Measurements from ENCODE around the gene PATZ1. TPM values are rescaled to one million over a fixed set of nuclear protein-coding genes. Genes with fewer than 3 reads are reported as not detected.

PATZ1 gene
- total RNA-seq, 1 donor from 2014 or later = 18.4 TPM

GRCh38 chr22:31328544-31328960 lies 17.6 kb downstream of the PATZ1 start:
- peaks cover 0 to 70% of the 10 kb centered on the region in 2 donors for H3K36me3 ChIP-seq
- no peak overlapping the region for H3K27ac ChIP-seq
- TF ChIP-seq POLR2A (IDR thresholded peaks at IDR 0.05) (no peak), CTCF (IDR thresholded peaks at IDR 0.05) (no peak), POLR2AphosphoS5 (IDR thresholded peaks at IDR 0.05; ENCODE audit: insufficient read depth in 1 of 2, low read depth in 1 of 2) (no peak)
- intact Hi-C loops (cut with DNase I) = no loop called here
- H3K4me1 ChIP-seq = peaks cover 18% of the 10 kb centered on the region
- no peaks in the 10 kb centered on the region for H3K9me3 ChIP-seq
- H3K27me3 ChIP-seq = no peaks in the 10 kb centered on the region
- H3K4me3 ChIP-seq = no peak overlapping the region
- DNase-seq (ENCODE audit: extremely low spot score in 2 of 2) = no peak

GRCh38 chr22:31327806-31328543 lies 18.2 kb downstream of the PATZ1 start:
- no peak overlapping the region for H3K4me3 ChIP-seq
- intact Hi-C loops (cut with DNase I) = no loop called here
- H3K36me3 ChIP-seq = peaks cover 0 to 70% of the 10 kb centered on the region in 2 donors
- TF ChIP-seq CTCF (IDR thresholded peaks at IDR 0.05) (no peak), POLR2AphosphoS5 (IDR thresholded peaks at IDR 0.05; ENCODE audit: insufficient read depth in 1 of 2, low read depth in 1 of 2) (no peak), POLR2A (IDR thresholded peaks at IDR 0.05) (no peak)
- no peaks in the 10 kb centered on the region for H3K27me3 ChIP-seq
- no peaks in the 10 kb centered on the region for H3K9me3 ChIP-seq
- peaks cover 17% of the 10 kb centered on the region for H3K4me1 ChIP-seq
- no peak for DNase-seq (ENCODE audit: extremely low spot score in 2 of 2)
- H3K27ac ChIP-seq = no peak overlapping the region

- H3K27me3 ChIP-seq = no peaks in the 10 kb centered on the region
- TF ChIP-seq POLR2AphosphoS5 (IDR thresholded peaks at IDR 0.05; ENCODE audit: insufficient read depth in 1 of 2, low read depth in 1 of 2) = no peak
- no peak for TF ChIP-seq CTCF (IDR thresholded peaks at IDR 0.05)
- no peak for TF ChIP-seq POLR2A (IDR thresholded peaks at IDR 0.05)
- H3K4me1 ChIP-seq = peaks cover 17% of the 10 kb centered on the region
- peaks cover 0 to 59% of the 10 kb centered on the region in 2 donors for H3K36me3 ChIP-seq
- no peak overlapping the region for H3K27ac ChIP-seq
- intact Hi-C loops (cut with DNase I) = no loop called here
- no peak overlapping the region for H3K4me3 ChIP-seq
- DNase-seq (ENCODE audit: extremely low spot score in 2 of 2) = no peak
- no peaks in the 10 kb centered on the region for H3K9me3 ChIP-seq
Observed at GRCh38 chr22:31326877-31327276, 19.3 kb downstream of the PATZ1 start.

GRCh38 chr22:31323578-31324550 lies 22.3 kb downstream of the PATZ1 start:
- peaks cover 16% of the 10 kb centered on the region for H3K4me1 ChIP-seq
- H3K4me3 ChIP-seq = no peak overlapping the region
- H3K36me3 ChIP-seq = peaks cover 0 to 41% of the 10 kb centered on the region in 2 donors
- TF ChIP-seq POLR2AphosphoS5 (IDR thresholded peaks at IDR 0.05; ENCODE audit: insufficient read depth in 1 of 2, low read depth in 1 of 2) (no peak), POLR2A (IDR thresholded peaks at IDR 0.05) (no peak), CTCF (IDR thresholded peaks at IDR 0.05) (no peak)
- H3K27ac ChIP-seq = no peak overlapping the region
- DNase-seq (ENCODE audit: extremely low spot score in 2 of 2) = no peak
- no peaks in the 10 kb centered on the region for H3K9me3 ChIP-seq
- intact Hi-C loops (cut with DNase I) = no loop called here
- no peaks in the 10 kb centered on the region for H3K27me3 ChIP-seq

Measured in vagina (tissue), 2 donors.